ENCODE measurements around the gene FBXL19.

Gene FBXL19

GRCh38 chr16:30986129-30986991 lies 63.0 kb downstream of the FBXL19 start:
- H3K27me3 ChIP-seq, result no peaks in the 10 kb centered on the region
- H3K4me3 ChIP-seq (ENCODE audit: low read depth in 1 of 2, low read length in 1 of 2), result no peak overlapping the region
- TF ChIP-seq CTCF (IDR thresholded peaks at IDR 0.05), result no peak
- H3K4me1 ChIP-seq (ENCODE audit: control insufficient read depth in 1 of 2, insufficient read depth in 1 of 2, low read depth in 1 of 2, low read length in 1 of 2), result peaks cover 4 to 9% of the 10 kb centered on the region in 2 experiments
- H3K9me3 ChIP-seq, result no peaks in the 10 kb centered on the region
- peaks cover 25% of the 10 kb centered on the region for H3K36me3 ChIP-seq
- no peak overlapping the region for H3K27ac ChIP-seq

GRCh38 chr16:30987581-30988190 lies 64.3 kb downstream of the FBXL19 start:
- peaks cover 4 to 9% of the 10 kb centered on the region in 2 experiments for H3K4me1 ChIP-seq (ENCODE audit: control insufficient read depth in 1 of 2, insufficient read depth in 1 of 2, low read depth in 1 of 2, low read length in 1 of 2)
- H3K4me3 ChIP-seq (ENCODE audit: low read depth in 1 of 2, low read length in 1 of 2), result no peak overlapping the region
- H3K27me3 ChIP-seq, result no peaks in the 10 kb centered on the region
- no peaks in the 10 kb centered on the region for H3K9me3 ChIP-seq
- H3K36me3 ChIP-seq, result peaks cover 15% of the 10 kb centered on the region
- H3K27ac ChIP-seq, result no peak overlapping the region
- TF ChIP-seq CTCF (IDR thresholded peaks at IDR 0.05), result no peak

- no peak overlapping the region for H3K4me3 ChIP-seq (ENCODE audit: low read depth in 1 of 2, low read length in 1 of 2)
- TF ChIP-seq CTCF (IDR thresholded peaks at IDR 0.05), result no peak
- peaks cover 6 to 9% of the 10 kb centered on the region in 2 experiments for H3K4me1 ChIP-seq (ENCODE audit: control insufficient read depth in 1 of 2, insufficient read depth in 1 of 2, low read depth in 1 of 2, low read length in 1 of 2)
- no peak overlapping the region for H3K27ac ChIP-seq
- H3K27me3 ChIP-seq, result no peaks in the 10 kb centered on the region
- H3K36me3 ChIP-seq, result no peaks in the 10 kb centered on the region
- no peaks in the 10 kb centered on the region for H3K9me3 ChIP-seq
These were observed 66.2 kb downstream of the FBXL19 start for GRCh38 chr16:30989469-30990047.

- Histone ChIP-seq H3K27me3 (no peaks in the 10 kb centered on the region), H3K27ac (no peak overlapping the region), H3K4me3 (ENCODE audit: low read depth in 1 of 2, low read length in 1 of 2) (no peak overlapping the region), H3K36me3 (no peaks in the 10 kb centered on the region), H3K4me1 (ENCODE audit: control insufficient read depth in 1 of 2, insufficient read depth in 1 of 2, low read depth in 1 of 2, low read length in 1 of 2) (peaks cover 4 to 6% of the 10 kb centered on the region in 2 experiments), H3K9me3 (no peaks in the 10 kb centered on the region)
- no peak for TF ChIP-seq CTCF (IDR thresholded peaks at IDR 0.05)
These were observed 66.7 kb downstream of the FBXL19 start for GRCh38 chr16:30990105-30990504.

GRCh38 chr16:30991052-30991451 lies 67.7 kb downstream of the FBXL19 start:
- no peaks in the 10 kb centered on the region for H3K9me3 ChIP-seq
- no peak overlapping the region for H3K27ac ChIP-seq
- no peak for TF ChIP-seq CTCF (IDR thresholded peaks at IDR 0.05)
- H3K36me3 ChIP-seq, result no peaks in the 10 kb centered on the region
- peaks cover 0 to 3% of the 10 kb centered on the region in 2 experiments for H3K4me1 ChIP-seq (ENCODE audit: control insufficient read depth in 1 of 2, insufficient read depth in 1 of 2, low read depth in 1 of 2, low read length in 1 of 2)
- H3K4me3 ChIP-seq (ENCODE audit: low read depth in 1 of 2, low read length in 1 of 2), result no peak overlapping the region
- H3K27me3 ChIP-seq, result peaks cover 3% of the 10 kb centered on the region

Measured in neutrophil (primary cell).